NCI-H524 treated with DMSO at 0.1 percent for 48 hours (cell line): Measurements from ENCODE around the gene IL17RD.

Experiments
- DNase-seq: peaks from one replicate; lab custom pipeline; 2025; lab: John Stamatoyannopoulos, UW

Gene IL17RD

GRCh38 chr3:57130571-57131209 is 34.5 kb downstream of the IL17RD start:
- no peak for DNase-seq

GRCh38 chr3:57128826-57129667 is 36.1 kb downstream of the IL17RD start:
- no peak for DNase-seq

GRCh38 chr3:57127891-57128518 is 37.1 kb downstream of the IL17RD start:
- DNase-seq: no peak

- DNase-seq: no peak
Observed at GRCh38 chr3:57126244-57126643, 38.9 kb downstream of the IL17RD start.

GRCh38 chr3:57120451-57121174 is 44.5 kb downstream of the IL17RD start:
- DNase-seq: no peak

- no peak for DNase-seq
Observed at GRCh38 chr3:57120040-57120439, 45.1 kb downstream of the IL17RD start.

- no peak for DNase-seq
Observed at GRCh38 chr3:57118254-57118653, 46.9 kb downstream of the IL17RD start.

- no peak for DNase-seq
Observed at GRCh38 chr3:57116501-57116900, 48.7 kb downstream of the IL17RD start.

- no peak for DNase-seq
Observed at GRCh38 chr3:57112206-57112605, 52.9 kb downstream of the IL17RD start.

- DNase-seq: peak; percentile 75
Observed at GRCh38 chr3:57110798-57111197, 54.4 kb downstream of the IL17RD start.

- no peak for DNase-seq
Observed at GRCh38 chr3:57110214-57110613, 54.9 kb downstream of the IL17RD start.

GRCh38 chr3:57109437-57110199 is 55.5 kb downstream of the IL17RD start:
- no peak for DNase-seq

GRCh38 chr3:57108684-57109083 is 56.5 kb downstream of the IL17RD start:
- DNase-seq: no peak

- DNase-seq: no peak
Observed at GRCh38 chr3:57105585-57105984, 59.6 kb downstream of the IL17RD start.

GRCh38 chr3:57100046-57100695 is 65.0 kb downstream of the IL17RD start:
- DNase-seq: no peak

GRCh38 chr3:57098418-57099310 is 66.5 kb downstream of the IL17RD start:
- no peak for DNase-seq

- DNase-seq: no peak
Observed at GRCh38 chr3:57097536-57097935, 67.6 kb downstream of the IL17RD start.

GRCh38 chr3:57095363-57095762 is 69.8 kb downstream of the IL17RD start:
- no peak for DNase-seq

GRCh38 chr3:57094575-57094974 is 70.6 kb downstream of the IL17RD start:
- DNase-seq: no peak

GRCh38 chr3:57093971-57094535 is 71.1 kb downstream of the IL17RD start:
- no peak for DNase-seq
